GM18870 (cell line): ENCODE data around the gene DOK1.
"Not testable (repeated sequence)": the region's sequence is repeated elsewhere in the genome, so short reads cannot be mapped to it uniquely, and the experiment has no call there.

Experiments
- ATAC-seq: cut with Tn5 transposase; IDR thresholded peaks from one replicate; pipeline ENCODE4 v1.9.1; 2021; ENCODE audit warnings: moderate library complexity; ENCODE audit not compliant: unreplicated experiment

Gene DOK1

DNA sequence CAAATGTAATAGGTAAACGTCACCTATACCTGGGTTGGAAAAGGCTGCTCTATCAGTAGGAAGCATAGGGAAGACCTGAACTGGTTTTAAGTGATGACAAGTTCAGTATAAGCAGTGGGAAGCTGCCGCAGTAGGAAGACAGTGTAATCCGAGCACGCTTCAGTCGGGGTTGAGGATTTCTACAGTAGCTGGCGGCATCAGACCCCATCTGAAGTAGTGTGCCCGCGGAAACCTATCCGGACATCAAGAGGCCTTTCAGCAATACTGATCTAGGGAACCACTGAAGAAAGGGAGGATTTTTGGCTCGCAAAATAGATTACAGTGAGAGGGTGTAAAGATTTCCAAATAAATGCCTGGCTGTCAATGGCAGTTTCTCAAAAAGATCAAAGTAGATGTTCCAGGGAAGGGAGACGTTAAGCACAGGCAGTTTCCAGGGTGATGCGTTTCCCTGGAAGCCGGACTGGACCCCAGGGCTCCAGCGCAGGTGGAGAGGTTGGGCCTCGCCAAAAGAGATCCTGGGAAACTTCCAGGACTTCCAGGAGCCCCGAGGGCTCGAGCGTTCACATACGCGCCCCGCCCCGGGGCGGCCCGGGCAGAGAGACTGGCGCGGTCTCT lies 6.1 kb upstream of the DOK1 start:
- no peak for ATAC-seq

DNA sequence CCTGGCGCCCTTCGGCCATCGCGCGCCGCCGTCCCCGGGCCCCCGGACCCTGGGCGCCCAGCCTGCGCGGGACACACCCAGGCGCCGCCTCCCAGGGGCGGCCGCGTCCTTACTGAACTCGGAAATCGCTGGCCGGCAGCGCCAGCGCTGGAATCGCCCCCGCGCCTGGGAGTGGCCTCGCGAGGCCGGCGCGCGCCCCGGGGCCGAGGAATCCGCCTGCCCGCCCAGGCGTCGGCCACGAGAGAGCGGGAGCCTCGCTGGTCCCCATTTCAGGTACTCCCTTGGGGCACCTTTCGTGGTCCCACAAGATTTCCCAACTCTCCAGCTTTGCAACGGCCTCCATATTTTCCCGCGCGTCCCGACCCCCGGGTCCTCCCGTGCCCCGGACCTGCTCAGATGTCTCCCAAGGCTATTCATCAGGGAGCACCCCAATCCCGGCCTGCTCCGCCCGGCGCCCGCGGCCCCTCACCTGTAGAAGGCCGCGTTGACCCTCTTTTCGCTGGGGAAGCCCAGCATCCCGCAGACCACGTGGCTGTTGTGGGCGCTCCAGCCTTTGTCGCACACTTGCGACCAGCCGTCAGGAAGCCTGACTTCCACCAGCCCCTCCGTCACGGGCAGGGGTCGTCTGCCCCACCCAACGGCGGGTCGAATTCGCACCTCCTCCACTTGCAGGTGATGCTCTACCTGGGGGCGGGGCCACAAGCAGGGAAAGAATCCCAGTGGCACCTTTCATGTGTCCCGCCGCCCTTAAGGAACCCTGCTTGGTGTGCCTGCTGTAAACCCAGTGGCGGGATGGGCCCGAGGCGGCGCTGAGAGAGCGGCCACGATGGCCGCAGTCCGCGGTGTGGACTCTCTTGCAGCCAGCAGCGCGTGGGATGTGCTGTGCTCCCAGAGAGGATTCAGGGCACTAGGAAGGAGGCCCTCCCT lies 5.4 kb upstream of the DOK1 start:
- no peak for ATAC-seq

DNA sequence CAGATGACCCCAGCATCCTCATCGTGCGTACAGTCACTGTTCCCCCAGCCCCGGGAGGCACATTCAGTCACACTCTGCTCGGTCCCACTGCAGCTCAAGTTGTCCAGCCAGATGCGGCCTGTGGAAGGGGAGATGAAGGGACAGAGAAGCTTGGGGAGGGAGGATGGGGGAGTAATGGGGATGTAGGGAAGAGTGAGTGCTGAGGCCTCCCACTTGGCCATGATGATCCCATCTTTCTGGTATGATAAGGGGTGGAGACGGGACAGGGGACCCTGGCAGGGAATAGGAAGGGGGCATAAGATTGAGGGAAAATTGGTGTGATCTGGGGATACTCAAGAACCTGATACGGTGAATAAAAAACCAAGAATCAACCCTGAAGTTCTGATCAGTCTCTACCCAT lies 4.3 kb upstream of the DOK1 start:
- no peak for ATAC-seq

DNA sequence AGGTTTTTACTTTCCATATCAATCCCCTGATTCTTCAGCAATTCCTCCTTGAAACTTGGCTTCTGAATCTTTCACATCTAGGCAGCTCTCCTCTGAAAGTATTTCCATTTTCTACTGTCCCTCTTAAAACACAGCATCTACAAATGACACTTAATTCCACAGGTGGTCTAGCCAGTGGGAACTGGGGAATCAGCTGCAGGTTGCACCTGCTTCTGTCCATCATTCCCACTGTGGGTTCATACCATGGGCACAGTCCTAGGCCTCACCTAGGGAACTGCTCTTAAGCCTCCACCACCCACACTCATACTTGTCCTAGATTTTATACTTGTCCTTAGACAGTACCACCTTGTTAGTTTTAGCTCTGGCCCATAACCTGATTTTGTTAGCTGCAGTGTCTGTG lies 3.0 kb upstream of the DOK1 start:
- ATAC-seq: no peak

DNA sequence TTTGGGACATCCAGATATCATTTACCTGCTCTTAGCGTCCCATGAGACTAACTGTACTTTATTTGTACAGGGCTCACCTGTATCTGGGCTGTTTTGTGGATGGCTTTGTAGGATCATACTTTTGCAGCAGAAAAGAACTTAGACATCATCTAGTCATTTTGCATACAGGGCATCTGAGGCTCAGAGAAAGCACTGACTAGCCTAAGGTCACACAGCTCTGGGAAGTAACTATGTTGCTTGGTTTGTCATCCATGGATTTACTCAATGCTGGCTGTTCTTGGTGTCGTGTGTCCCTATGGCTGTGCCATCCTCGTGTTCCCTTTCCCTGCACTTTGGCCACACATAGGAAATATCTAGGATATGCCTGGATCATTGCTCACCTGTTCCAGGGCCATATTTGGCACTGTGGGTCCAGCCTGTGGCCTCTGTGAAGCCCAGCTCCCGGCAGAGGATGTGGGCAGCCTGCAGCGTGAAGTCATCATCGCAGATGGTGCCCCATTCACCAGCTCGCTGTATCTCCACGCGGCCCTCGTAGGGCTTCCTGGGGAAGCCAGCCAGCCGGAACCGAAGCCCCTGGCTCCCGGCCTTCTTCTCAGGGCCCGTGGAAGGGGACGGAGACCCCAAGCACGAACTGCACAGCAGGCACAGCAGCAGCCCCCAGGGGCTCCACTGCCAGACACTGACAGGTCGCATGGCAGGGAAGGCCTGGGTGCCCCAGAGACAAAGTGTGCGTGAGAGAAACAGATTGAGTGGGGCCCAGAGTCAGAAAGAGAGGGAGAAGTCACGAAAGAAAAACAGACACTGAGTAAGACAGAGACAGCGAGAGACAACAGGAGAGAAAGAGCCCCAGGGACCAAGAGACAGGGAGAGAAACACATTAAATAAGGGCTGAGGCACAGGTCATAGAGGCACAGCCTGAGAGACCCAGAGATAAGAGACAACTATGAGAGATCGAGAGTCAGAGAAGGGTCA lies 2.3 kb upstream of the DOK1 start:
- ATAC-seq: no peak

DNA sequence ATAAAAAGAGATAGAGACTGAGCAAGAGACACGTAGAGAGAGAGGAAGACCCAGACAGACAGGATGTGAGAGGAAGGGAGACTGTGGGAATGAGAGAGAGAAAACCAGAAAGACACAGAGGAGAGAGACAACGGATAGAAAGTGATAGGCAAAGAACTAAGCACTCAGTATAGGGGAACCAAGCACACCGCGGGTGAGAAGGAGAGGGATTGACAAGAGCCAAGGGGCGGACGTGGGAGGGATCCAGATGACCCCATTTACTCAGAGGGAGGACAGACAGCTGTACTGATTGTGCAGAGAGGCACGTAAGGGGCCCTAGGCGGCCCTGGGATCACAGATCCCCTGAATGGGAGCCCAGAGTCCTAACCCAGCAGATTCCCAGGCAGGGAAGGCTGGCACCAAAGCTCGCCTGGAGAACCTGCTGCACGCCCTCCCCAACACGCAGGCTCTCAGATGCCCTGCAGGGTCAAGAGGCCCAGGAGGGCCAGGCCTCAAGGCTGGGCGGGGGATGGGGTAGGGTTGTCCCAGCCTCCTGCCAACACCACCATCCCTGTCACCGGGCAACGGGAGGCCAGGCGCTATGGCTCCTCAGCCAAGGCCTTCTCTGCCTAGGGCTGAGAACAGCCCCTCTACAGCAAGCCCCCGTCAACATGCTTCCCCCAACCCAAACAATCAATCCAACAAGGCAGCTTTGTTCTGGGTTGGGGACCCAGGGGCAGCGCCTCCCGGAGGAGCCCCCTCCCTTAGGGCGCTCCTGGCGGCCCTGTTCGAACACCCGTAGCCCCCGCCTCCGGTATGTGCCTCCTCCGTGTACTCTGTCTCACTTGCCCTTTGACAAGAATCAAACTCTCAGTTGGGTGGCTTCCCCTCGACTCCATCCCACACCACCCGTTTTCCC lies 1.4 kb upstream of the DOK1 start:
- no peak for ATAC-seq

DNA sequence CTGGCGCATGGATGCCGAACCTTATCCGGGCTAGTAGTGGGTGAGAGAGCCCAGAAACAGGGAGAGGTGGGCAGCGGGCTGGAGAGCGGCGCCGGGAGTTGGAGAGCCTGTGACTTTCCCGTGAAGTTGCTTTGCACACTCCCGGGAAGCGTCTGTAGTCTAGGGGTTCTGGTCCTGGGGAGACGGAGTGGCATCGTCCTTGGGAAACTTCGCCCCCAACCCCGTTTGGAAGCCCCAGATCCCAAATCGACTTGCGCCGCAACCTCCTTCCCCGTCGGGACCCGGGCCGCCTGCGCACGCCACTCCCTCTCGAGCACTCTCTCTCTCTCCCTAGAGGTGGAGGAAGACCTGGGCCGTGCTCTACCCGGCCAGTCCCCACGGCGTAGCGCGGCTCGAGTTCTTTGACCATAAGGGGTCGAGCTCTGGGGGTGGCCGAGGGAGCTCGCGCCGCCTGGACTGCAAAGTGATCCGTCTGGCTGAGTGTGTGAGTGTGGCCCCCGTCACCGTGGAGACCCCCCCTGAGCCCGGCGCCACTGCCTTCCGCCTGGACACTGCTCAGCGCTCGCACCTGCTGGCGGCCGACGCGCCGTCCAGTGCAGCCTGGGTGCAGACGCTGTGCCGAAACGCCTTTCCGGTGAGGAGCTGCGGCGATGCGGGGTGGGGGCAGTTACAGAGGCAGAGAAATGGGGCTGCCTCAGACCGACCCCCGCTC lies 456 bp downstream of the DOK1 start:
- no peak for ATAC-seq

DNA sequence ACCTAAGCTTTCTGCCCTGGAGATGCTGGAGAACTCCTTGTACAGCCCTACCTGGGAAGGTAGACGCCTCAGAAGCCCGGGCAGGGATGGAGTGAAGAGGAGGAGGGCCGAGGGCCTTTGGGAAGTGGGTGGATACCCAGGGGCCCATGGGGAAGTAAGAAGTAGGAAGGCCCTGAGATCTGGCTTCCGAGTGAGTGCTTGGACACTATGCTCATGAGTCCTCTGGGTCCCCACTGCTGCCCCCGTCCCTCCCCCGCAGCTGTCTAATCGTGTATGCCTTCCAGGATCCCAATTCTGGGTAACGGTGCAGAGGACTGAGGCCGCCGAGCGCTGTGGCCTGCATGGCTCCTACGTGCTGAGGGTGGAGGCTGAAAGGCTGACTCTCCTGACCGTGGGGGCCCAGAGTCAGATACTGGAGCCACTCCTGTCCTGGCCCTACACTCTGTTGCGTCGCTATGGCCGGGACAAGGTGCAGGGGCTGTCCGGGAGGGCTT lies 1.1 kb downstream of the DOK1 start:
- ATAC-seq: no peak

DNA sequence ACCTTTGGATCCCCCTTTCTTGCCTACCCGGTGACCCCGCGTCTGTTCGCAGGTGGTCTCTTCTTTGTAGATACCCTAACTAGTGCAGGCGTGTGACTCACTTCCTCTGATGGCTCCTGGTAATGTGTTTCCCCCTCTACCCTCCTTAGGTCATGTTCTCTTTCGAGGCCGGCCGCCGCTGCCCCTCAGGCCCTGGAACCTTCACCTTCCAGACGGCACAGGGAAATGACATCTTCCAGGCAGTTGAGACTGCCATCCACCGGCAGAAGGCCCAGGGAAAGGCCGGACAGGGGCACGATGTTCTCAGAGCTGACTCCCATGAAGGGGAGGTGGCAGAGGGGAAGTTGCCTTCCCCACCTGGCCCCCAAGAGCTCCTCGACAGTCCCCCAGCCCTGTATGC lies 1.6 kb downstream of the DOK1 start:
- ATAC-seq: no peak

DNA sequence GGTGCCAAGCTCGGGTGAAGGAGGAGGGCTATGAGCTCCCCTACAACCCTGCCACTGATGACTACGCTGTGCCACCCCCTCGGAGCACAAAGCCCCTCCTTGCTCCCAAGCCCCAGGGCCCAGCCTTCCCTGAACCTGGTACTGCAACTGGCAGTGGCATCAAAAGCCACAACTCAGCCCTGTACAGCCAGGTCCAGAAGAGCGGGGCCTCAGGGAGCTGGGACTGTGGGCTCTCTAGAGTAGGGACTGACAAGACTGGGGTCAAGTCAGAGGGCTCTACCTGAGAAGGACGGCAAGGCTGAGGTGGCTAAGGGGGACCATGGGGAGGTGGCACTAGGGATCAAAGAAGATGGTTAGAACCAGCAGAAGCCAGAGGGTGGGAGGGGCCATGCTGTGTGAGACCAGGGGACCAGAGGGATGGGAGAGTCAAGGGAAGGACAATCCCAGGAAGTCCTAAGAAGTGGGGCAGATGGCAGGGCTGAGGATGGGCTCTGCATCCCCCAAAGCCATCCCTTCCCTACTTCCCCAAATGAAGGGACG lies 2.4 kb downstream of the DOK1 start:
- ATAC-seq: no peak

DNA sequence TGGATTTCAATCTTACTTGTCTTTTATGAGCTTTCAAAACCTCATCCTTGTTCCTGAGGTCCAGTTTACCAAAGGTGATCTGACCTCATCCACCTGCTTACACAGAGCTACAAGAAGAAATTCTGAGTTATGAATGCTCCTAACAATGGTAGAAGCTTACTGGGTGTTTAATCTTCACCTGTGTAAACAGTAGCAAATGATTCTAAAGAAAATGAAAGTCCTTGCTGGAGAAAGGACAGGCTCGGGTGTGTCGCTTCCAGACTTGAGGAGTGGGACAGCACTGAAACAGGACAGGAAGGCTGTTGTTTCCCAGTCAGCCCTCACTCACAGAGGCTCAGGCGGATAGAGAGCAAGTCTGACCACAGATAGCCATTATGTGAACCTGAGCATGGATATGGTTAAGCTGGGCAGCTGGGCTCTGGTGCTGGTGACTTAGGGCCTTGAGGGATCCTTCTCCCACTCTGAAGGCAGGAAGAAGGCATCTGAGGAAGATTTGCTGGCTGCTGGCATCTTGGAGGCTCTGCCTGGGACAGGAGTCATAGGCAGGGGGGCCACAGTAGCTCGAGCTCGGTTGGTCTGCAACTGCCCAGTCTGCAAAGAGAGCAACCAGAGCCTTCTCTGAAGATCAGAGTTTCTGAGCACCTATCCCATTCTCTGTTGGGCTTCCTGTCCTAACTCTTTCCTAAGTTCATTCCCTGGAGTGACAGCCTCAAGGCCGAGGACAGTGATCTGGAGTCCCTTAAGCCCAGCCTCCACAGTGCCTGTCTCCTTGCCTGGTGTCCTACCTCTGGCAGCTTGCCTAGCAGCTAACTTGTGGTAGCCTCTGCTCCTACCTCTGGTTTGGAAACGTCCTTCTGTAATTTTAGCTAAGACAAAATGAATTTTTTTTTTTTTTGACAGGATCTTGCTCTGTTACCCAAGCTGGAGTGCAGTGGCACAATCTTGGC lies 4.0 kb downstream of the DOK1 start:
- ATAC-seq: no peak

DNA sequence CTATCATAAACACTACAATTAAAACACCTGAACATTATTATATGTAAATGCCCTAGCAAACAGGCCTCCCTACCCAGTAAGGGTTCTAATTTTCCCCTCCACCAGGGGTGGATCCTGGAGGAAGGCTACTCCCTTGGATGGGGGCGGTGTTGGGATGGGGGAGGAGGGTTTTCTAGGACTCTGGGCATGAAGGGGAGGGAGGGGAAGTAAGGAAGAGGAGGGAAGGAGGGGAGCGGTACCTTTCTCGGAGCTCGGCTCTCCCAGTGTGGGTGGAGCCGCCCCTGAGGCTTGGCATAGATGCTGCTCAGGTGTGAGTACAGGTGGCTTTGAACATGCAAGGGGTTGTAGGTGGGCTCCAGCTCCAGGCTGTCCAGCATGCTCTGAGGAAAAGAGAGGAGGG lies 5.4 kb downstream of the DOK1 start:
- ATAC-seq: no peak

DNA sequence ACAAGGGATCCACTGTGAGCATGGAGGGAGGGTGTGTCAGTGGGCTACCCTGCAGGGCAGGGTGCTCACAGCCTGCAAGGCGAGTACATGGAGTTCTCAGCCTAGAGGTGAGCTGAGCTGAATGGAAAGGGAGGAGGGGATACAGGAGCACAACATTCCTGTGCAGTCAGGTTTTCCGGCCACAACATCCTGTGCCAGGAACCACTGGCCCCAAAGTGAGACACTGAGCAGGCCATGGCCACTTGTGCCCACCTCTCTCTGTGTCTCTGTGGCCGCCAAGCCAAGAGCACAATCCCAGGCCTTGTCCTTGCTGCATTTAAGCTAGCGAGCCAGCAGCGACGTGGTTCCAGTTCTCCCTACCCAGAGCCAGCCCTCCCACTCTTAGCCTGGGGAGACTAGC lies 6.1 kb downstream of the DOK1 start:
- ATAC-seq: no peak

DNA sequence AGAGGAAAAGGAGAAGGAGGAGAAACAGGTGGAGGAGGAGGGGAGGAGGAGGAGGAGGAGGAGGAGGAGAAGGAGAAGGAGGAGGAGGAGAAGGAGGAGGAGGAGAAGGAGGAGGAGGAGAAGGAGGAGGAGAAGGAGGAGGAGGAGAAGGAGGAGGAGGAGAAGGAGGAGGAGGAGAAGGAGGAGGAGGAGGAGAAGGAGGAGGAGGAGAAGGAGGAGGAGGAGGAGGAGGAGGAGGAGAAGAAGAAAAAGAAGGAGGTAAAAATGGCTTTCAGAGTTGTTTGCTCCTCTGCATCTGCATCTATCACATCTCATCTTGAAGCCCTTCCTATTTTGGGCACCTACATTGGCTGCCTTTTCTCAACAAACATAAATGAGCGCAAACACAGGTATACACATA lies 6.5 kb downstream of the DOK1 start:
- ATAC-seq: not testable (repeated sequence)

DNA sequence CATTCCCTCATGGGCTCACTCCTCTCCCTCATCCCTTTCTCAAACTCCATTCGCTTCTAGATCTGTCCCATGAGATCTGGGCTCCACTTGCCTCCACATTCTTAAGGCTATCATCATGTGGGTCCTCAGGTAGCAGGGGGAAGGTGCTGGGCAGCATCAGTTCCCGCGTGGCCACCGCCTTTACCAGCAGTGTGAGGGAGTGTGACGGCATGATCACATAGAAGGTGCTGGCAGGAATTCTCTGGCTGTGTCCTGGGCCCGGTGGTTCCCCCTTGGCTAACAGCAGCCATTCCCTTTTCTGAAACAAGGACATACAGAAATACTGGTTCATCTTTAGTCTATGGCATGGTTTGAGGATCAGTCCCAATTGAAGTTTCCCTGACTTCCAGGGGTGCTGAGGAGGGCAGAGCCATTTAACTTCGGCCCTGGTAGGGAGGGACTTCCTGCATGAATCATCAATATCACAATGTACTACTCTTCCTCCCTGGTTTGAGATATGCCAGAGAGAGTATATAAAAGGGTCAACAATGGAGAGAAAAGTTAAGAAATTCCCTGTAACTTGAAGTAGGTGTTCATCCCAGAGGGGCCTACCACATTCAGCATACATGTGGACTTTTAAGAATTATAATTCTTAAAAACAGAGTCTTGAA lies 7.7 kb downstream of the DOK1 start:
- ATAC-seq: no peak

DNA sequence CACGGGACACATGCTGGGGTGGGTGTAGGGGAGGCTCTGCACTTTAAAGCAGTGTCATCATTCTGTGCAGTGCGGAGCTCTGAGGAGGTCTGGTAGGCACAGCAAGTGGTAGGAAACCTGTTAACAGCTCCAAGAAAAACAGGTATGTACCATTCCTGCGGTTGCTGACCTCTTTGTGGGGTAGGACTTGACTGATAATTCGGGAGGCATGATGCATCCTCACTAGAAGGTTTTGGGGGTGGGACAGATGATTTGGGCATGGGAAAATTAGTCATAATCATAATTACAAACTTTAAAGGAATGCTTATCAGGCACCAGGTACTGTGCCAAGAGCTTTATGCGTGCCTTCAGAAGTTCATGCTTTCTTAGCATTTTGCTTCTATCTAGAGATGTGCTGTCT lies 9.7 kb downstream of the DOK1 start:
- ATAC-seq: no peak

DNA sequence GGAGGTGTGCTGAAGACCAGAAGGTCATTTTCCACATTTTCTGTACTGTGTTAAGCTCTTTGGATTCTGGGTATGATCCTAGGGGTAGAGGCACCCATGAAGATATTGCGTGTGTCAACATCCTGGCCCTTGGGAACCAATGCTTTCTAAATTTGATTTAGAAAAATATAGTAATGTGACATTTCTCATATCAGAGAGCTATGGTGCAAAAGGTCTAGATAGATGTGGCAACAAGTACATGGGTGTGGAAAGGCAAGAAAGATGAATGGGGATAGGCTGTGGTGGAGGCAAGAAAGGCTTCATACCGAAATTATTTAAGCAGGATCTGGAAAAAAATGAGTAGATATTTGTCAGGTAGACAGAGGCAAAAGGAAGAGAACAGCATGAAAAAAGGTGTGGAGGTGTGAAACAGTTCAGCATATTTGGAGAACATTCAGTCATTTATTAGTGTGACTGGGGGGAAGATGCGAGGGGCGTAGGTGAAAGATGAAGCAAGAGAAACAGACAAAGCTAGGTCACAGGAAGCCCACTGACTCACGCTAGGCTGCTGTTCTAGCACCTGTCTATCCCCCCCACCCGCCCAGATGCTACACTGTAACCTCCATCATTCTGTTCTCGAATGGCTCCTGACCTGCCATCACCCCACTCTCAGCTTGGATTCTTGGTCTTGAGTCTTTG lies 11.7 kb downstream of the DOK1 start:
- no peak for ATAC-seq
